IMR-90 (cell line): ENCODE data around the gene KCNQ1.

Experiments
- BHLHE40 ChIP-seq: fragments of 150-350 bp; IDR thresholded peaks from 2 replicates; pipeline ENCODE4 v1.6.1; 2016; ENCODE audit warnings: mild to moderate bottlenecking, low read depth, low read length
- CTCF ChIP-seq: conservative IDR thresholded peaks from 2 replicates; pipeline ENCODE4 v1.5.1; 2012; ENCODE audit warnings: mild to moderate bottlenecking, low read depth, low read length, improper control_type of control experiment
- ELK1 ChIP-seq: fragments of 150-350 bp; IDR thresholded peaks from 2 replicates; pipeline ENCODE4 v1.6.1; 2016; ENCODE audit warnings: low read depth, mild to moderate bottlenecking, low read length, moderate library complexity, borderline replicate concordance
- FOS ChIP-seq: fragments of 150-350 bp; IDR thresholded peaks from 2 replicates; pipeline ENCODE4 v1.6.1; 2016; ENCODE audit warnings: low read depth, low read length
- MAFK ChIP-seq: IDR thresholded peaks from 2 replicates; pipeline ENCODE4 v1.6.1; 2012; ENCODE audit warnings: low read depth, low read length, improper control_type of control experiment
- MAZ ChIP-seq: IDR thresholded peaks from 2 replicates; pipeline ENCODE4 v1.6.1; 2012; ENCODE audit warnings: low read depth, mild to moderate bottlenecking, low read length, improper control_type of control experiment, moderate library complexity, borderline replicate concordance
- MXI1 ChIP-seq: IDR thresholded peaks from 2 replicates; pipeline ENCODE4 v1.6.1; 2012; ENCODE audit warnings: low read depth, mild to moderate bottlenecking, low read length, moderate library complexity, borderline replicate concordance
- POLR2A ChIP-seq: IDR thresholded peaks from 2 replicates; pipeline ENCODE4 v1.6.1; 2012; ENCODE audit warnings: mild to moderate bottlenecking, low read depth, low read length
- RAD21 ChIP-seq: IDR thresholded peaks from 2 replicates; pipeline ENCODE4 v1.6.1; 2012; ENCODE audit warnings: low read length, improper control_type of control experiment
- RCOR1 ChIP-seq: IDR thresholded peaks from 2 replicates; pipeline ENCODE4 v1.6.1; 2012; ENCODE audit warnings: mild to moderate bottlenecking, low read length, improper control_type of control experiment; ENCODE audit not compliant: insufficient replicate concordance
- RFX5 ChIP-seq: IDR thresholded peaks from 2 replicates; pipeline ENCODE4 v1.8.0; 2012; ENCODE audit warnings: low read depth, mild to moderate bottlenecking, low read length, moderate library complexity
- USF2 ChIP-seq: fragments of 150-350 bp; IDR thresholded peaks from 2 replicates; pipeline ENCODE4 v1.6.1; 2017; ENCODE audit warnings: mild to moderate bottlenecking, antibody characterized with exemption, low read length, low read depth

GRCh38 chr11:2736577-2737225 lies 291.9 kb downstream of the KCNQ1 start:
- TF ChIP-seq POLR2A (no peak), CTCF (no peak), MXI1 (no peak), MAFK (no peak), MAZ (no peak), RFX5 (no peak), ELK1 (no peak), BHLHE40 (no peak), RCOR1 (no peak), USF2 (no peak), RAD21 (no peak), FOS (no peak)
